Measurements from ENCODE around the gene MIEF1.

MIEF1 gene

DNA sequence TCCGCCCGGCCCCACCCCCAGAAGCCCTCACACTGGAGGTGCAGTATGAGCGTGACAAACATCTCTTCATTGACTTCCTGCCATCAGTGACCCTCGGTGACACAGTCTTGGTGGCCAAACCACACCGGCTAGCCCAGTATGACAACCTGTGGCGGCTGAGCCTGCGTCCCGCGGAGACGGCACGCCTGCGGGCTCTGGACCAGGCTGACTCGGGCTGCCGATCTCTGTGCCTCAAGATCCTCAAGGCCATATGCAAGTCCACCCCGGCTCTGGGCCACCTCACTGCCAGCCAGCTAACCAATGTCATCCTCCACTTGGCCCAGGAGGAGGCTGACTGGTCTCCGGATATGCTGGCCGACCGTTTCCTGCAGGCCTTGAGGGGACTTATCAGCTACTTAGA lies 11.7 kb downstream of the MIEF1 start:
- 0 out of 2 replicates have a peak, but pooled peaks cover 3% of the 10 kb centered on the region for H3K4me1 ChIP-seq (ENCODE audit: control insufficient read depth, insufficient read depth, low read length)
- POLR2A ChIA-PET: interaction anchor here (0.5 to 2.2 kb wide), 5 partner anchors 9 to 15 kb away, joined by 3 to 7 read pairs (median 3); no protein-coding TSS in a partner anchor
- CTCF ChIA-PET: interaction anchor here (1.5 to 5.4 kb wide), 6 partner anchors 9 to 24 kb away, joined by 7 to 84 read pairs (median 13); partner anchors contain the start of genes MIEF1 and RPS19BP1
- H3K27ac ChIP-seq (ENCODE audit: extremely low read depth, low read depth, low read length): no peak overlapping the region
- H3K36me3 ChIP-seq (ENCODE audit: control insufficient read depth in 2 of 2, insufficient read depth in 1 of 2, low read length in 2 of 2): peaks cover 59 to 88% of the 10 kb centered on the region in 2 experiments
- no peaks in the 10 kb centered on the region for H3K9me3 ChIP-seq (ENCODE audit: control insufficient read depth, insufficient read depth, low read depth, low read length)
- H3K4me3 ChIP-seq (ENCODE audit: low read depth, low read length): no peak overlapping the region
- TF ChIP-seq, protein P1, sequence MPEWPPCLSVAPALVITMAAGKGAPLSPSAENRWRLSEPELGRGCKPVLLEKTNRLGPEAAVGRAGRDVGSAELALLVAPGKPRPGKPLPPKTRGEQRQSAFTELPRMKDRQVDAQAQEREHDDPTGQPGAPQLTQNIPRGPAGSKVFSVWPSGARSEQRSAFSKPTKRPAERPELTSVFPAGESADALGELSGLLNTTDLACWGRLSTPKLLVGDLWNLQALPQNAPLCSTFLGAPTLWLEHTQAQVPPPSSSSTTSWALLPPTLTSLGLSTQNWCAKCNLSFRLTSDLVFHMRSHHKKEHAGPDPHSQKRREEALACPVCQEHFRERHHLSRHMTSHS (tag by site-specific recombination; IDR thresholded peaks at IDR 0.05): no peak
- TF ChIP-seq, protein P2, sequence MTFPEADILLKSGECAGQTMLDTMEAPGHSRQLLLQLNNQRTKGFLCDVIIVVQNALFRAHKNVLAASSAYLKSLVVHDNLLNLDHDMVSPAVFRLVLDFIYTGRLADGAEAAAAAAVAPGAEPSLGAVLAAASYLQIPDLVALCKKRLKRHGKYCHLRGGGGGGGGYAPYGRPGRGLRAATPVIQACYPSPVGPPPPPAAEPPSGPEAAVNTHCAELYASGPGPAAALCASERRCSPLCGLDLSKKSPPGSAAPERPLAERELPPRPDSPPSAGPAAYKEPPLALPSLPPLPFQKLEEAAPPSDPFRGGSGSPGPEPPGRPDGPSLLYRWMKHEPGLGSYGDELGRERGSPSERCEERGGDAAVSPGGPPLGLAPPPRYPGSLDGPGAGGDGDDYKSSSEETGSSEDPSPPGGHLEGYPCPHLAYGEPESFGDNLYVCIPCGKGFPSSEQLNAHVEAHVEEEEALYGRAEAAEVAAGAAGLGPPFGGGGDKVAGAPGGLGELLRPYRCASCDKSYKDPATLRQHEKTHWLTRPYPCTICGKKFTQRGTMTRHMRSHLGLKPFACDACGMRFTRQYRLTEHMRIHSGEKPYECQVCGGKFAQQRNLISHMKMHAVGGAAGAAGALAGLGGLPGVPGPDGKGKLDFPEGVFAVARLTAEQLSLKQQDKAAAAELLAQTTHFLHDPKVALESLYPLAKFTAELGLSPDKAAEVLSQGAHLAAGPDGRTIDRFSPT (tag by site-specific recombination; IDR thresholded peaks at IDR 0.05): no peak
- TF ChIP-seq ZNF184 (tag by site-specific recombination; IDR thresholded peaks at IDR 0.05) (no peak), ZNF133 (tag by site-specific recombination; IDR thresholded peaks at IDR 0.05) (no peak), ZNF266 (tag by site-specific recombination; IDR thresholded peaks at IDR 0.05; ENCODE audit: low read depth) (no peak), OSR2 (tag by site-specific recombination; IDR thresholded peaks at IDR 0.05) (no peak), ZNF707 (tag by site-specific recombination; IDR thresholded peaks at IDR 0.05) (no peak), GFI1B (tag by site-specific recombination; IDR thresholded peaks at IDR 0.05) (no peak), ZNF214 (tag by site-specific recombination; IDR thresholded peaks at IDR 0.05; ENCODE audit: borderline replicate concordance) (no peak), SP3 (tag by site-specific recombination; IDR thresholded peaks at IDR 0.05) (no peak)
- TF ChIP-seq, protein P3, sequence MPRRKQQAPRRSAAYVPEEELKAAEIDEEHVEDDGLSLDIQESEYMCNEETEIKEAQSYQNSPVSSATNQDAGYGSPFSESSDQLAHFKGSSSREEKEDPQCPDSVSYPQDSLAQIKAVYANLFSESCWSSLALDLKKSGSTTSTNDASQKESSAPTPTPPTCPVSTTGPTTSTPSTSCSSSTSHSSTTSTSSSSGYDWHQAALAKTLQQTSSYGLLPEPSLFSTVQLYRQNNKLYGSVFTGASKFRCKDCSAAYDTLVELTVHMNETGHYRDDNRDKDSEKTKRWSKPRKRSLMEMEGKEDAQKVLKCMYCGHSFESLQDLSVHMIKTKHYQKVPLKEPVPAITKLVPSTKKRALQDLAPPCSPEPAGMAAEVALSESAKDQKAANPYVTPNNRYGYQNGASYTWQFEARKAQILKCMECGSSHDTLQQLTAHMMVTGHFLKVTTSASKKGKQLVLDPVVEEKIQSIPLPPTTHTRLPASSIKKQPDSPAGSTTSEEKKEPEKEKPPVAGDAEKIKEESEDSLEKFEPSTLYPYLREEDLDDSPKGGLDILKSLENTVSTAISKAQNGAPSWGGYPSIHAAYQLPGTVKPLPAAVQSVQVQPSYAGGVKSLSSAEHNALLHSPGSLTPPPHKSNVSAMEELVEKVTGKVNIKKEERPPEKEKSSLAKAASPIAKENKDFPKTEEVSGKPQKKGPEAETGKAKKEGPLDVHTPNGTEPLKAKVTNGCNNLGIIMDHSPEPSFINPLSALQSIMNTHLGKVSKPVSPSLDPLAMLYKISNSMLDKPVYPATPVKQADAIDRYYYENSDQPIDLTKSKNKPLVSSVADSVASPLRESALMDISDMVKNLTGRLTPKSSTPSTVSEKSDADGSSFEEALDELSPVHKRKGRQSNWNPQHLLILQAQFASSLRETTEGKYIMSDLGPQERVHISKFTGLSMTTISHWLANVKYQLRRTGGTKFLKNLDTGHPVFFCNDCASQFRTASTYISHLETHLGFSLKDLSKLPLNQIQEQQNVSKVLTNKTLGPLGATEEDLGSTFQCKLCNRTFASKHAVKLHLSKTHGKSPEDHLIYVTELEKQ (tag by site-specific recombination; IDR thresholded peaks at IDR 0.05; ENCODE audit: borderline replicate concordance): no peak

DNA sequence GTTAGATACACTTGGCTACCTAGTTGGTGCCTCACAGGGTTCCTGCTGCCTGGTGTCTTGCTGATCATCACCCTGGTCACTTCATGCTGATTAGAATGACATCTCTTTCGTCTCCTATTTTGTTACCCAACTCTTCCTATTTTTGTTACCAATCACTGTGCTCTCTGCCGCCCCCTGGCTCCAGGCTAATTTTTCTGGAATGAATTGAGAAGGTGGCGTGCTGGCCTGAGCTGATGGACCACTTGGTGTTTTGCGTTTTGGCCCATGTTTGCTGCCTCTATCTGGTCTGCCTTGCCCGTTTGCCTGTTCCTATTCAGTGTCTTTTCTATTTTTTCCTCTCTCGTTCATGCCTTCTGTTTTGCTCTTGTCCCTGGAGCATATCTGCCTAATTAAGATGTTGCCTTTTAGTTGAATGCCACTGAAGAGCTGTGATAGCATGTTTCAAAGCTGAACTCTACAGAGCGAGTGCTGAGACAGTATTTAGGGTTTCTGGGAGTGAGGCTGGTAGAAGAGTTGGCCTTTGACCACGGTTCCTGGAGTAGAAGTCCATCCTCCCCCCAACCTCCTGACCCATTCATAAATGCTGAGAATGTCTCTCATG lies 12.4 kb downstream of the MIEF1 start:
- no peak overlapping the region for H3K27ac ChIP-seq (ENCODE audit: extremely low read depth, low read depth, low read length)
- POLR2A ChIA-PET: interaction anchor here (0.5 to 1.2 kb wide), 6 partner anchors 9 to 24 kb away, joined by 3 to 4 read pairs (median 3); partner anchors contain the start of gene MIEF1
- CTCF ChIA-PET: interaction anchor here (0.5 to 5.4 kb wide), 16 partner anchors 9 to 380 kb away, joined by 3 to 84 read pairs (median 5); partner anchors contain the start of genes MIEF1 and RPS19BP1

More for the DNA sequence above, 12.4 kb downstream of the MIEF1 start:
- Histone ChIP-seq H3K4me3 (ENCODE audit: low read depth, low read length) (no peak overlapping the region), H3K36me3 (ENCODE audit: control insufficient read depth in 2 of 2, insufficient read depth in 1 of 2, low read length in 2 of 2) (peaks cover 56 to 81% of the 10 kb centered on the region in 2 experiments), H3K9me3 (ENCODE audit: control insufficient read depth, insufficient read depth, low read depth, low read length) (no peaks in the 10 kb centered on the region), H3K4me1 (ENCODE audit: control insufficient read depth, insufficient read depth, low read length) (0 out of 2 replicates have a peak, but pooled peaks cover 5% of the 10 kb centered on the region)
- TF ChIP-seq ZFHX2 (tag by site-specific recombination; conservative IDR thresholded peaks at IDR 0.05): no peak
- TF ChIP-seq, protein P4, sequence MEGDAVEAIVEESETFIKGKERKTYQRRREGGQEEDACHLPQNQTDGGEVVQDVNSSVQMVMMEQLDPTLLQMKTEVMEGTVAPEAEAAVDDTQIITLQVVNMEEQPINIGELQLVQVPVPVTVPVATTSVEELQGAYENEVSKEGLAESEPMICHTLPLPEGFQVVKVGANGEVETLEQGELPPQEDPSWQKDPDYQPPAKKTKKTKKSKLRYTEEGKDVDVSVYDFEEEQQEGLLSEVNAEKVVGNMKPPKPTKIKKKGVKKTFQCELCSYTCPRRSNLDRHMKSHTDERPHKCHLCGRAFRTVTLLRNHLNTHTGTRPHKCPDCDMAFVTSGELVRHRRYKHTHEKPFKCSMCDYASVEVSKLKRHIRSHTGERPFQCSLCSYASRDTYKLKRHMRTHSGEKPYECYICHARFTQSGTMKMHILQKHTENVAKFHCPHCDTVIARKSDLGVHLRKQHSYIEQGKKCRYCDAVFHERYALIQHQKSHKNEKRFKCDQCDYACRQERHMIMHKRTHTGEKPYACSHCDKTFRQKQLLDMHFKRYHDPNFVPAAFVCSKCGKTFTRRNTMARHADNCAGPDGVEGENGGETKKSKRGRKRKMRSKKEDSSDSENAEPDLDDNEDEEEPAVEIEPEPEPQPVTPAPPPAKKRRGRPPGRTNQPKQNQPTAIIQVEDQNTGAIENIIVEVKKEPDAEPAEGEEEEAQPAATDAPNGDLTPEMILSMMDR (tag by site-specific recombination; IDR thresholded peaks at IDR 0.05): peak; percentile 64

All from HEK293 (cell line).